H1 (cell line): ENCODE results near the gene SPRYD3. TPM values are rescaled to one million over a fixed set of nuclear protein-coding genes. Genes with fewer than 3 reads are reported as not detected.

Experiments
- CTCF ChIA-PET: fragments of 300-600 bp; sonication (Branson Sonifier 250); formaldehyde crosslinking; loops from one replicate; lab custom pipeline; 2021; ENCODE audit not compliant: partially characterized antibody; lab: Charles Lee
- POLR2A ChIA-PET: fragments of 300-600 bp; sonication (Branson Sonifier 250); formaldehyde crosslinking; loops from one replicate; lab custom pipeline; 2021; ENCODE audit warnings: inconsistent platforms; ENCODE audit not compliant: partially characterized antibody; lab: Charles Lee
- DNase-seq, 2 experiments: peaks; one replicate each; pipeline versions ENCODE4 v3.0.0 to v3.0.0-alpha.2; 2010 to 2022; ENCODE audit warnings: low spot score in 2 of 2, low read depth in 1 of 2, mixed read lengths in 1 of 2
- FAIRE-seq: peaks from 2 replicates; lab custom pipeline; 2011; peaks lifted over from hg19 to GRCh38; lab: Jason Lieb, UNC
- H2AFZ ChIP-seq: 2 replicates; pipeline ENCODE4 v1.8.1; 2012; ENCODE audit warnings: low read length, inconsistent platforms
- H2AK5ac ChIP-seq: 2 replicates; pipeline ENCODE4 v1.6.1; 2013; ENCODE audit warnings: low read depth, low read length
- H2BK120ac ChIP-seq: replicated peaks from 2 replicates; pipeline ENCODE3; 2013; ENCODE audit warnings: low read depth, low read length, inconsistent platforms
- H2BK12ac ChIP-seq: 2 replicates; pipeline ENCODE4 v1.6.1; 2013; ENCODE audit warnings: low read depth, low read length
- H2BK15ac ChIP-seq: 2 replicates; pipeline ENCODE4 v1.6.1; 2013; ENCODE audit warnings: low read length
- H2BK20ac ChIP-seq: 2 replicates; pipeline ENCODE4 v1.6.1; 2013; ENCODE audit warnings: low read length
- H2BK5ac ChIP-seq: 2 replicates; pipeline ENCODE4 v1.6.1; 2013; ENCODE audit warnings: low read depth, low read length
- H3K14ac ChIP-seq: 2 replicates; pipeline ENCODE4 v1.6.1; 2013; ENCODE audit warnings: inconsistent platforms; ENCODE audit not compliant: insufficient read length
- H3K18ac ChIP-seq: 2 replicates; pipeline ENCODE4 v1.6.1; 2013; ENCODE audit warnings: low read length; ENCODE audit errors: extremely low read depth
- H3K23ac ChIP-seq: 2 replicates; pipeline ENCODE4 v1.6.1; 2013; ENCODE audit warnings: inconsistent platforms; ENCODE audit not compliant: insufficient read length
- H3K23me2 ChIP-seq: 2 replicates; pipeline ENCODE4 v1.6.1; 2013; ENCODE audit warnings: low read depth, low read length
- H3K27ac ChIP-seq: 2 replicates; pipeline ENCODE4 v1.6.1; 2011; ENCODE audit warnings: low read depth, low read length, inconsistent platforms
- H3K27me3 ChIP-seq, 4 experiments: replicated peaks in 1 of 4; 1 replicate in 1 of 4; 2 replicates in 3 of 4; pipeline versions ENCODE4 v1.6.1 to v1.8.1; 2011 to 2013; ENCODE audit warnings: low read length in 3 of 4, mild to moderate bottlenecking in 3 of 4, inconsistent platforms in 2 of 4, mixed read lengths in 2 of 4, moderate library complexity in 1 of 4; ENCODE audit not compliant: control insufficient read depth in 3 of 4, insufficient read depth in 3 of 4; ENCODE audit errors: extremely low read depth in 1 of 4
- H3K36me3 ChIP-seq, 4 experiments: 2 replicates each; pipeline versions ENCODE4 v1.6.1 to v1.8.1; 2011 to 2013; ENCODE audit warnings: mild to moderate bottlenecking in 4 of 4, low read length in 3 of 4, moderate library complexity in 2 of 4, control low read depth in 1 of 4, inconsistent platforms in 1 of 4; ENCODE audit not compliant: insufficient read depth in 4 of 4, control insufficient read depth in 2 of 4
- H3K4ac ChIP-seq: replicated peaks from 2 replicates; pipeline ENCODE3; 2013; ENCODE audit warnings: low read length, low read depth, mixed read lengths, inconsistent platforms; ENCODE audit not compliant: insufficient read length
- H3K4me1 ChIP-seq, 4 experiments: replicated peaks in 1 of 4; 1 replicate in 1 of 4; 2 replicates in 3 of 4; pipeline versions ENCODE4 v1.6.1 to v1.8.1; 2011 to 2013; ENCODE audit warnings: low read length in 3 of 4, inconsistent platforms in 2 of 4, mixed read lengths in 1 of 4; ENCODE audit not compliant: insufficient read depth in 4 of 4, control insufficient read depth in 3 of 4
- H3K4me2 ChIP-seq, 2 experiments: 2 replicates each; pipeline versions ENCODE4 v1.6.1 to v1.8.1; 2011 to 2013; ENCODE audit warnings: low read depth in 2 of 2, low read length in 2 of 2, control low read depth in 1 of 2, inconsistent platforms in 1 of 2, mild to moderate bottlenecking in 1 of 2; ENCODE audit not compliant: insufficient read depth in 1 of 2
- H3K4me3 ChIP-seq, 4 experiments: fragments of 200-600, 300-600 bp in 1 of 4; sonication (generic), shearing (Covaris generic), sonication (Bioruptor Twin) in 1 of 4; 2 replicates each; pipeline versions ENCODE4 v1.5.1 to v1.8.1; 2011 to 2016; ENCODE audit warnings: low read length in 4 of 4, low read depth in 3 of 4, control low read depth in 2 of 4, inconsistent platforms in 2 of 4, mild to moderate bottlenecking in 2 of 4, mixed read lengths in 1 of 4, moderate library complexity in 1 of 4; ENCODE audit not compliant: insufficient read depth in 2 of 4; ENCODE audit errors: extremely low read depth in 1 of 4
- H3K56ac ChIP-seq: replicated peaks from 2 replicates; pipeline ENCODE3; 2013; ENCODE audit warnings: low read depth, mild to moderate bottlenecking, mixed read lengths, low read length, inconsistent platforms; ENCODE audit not compliant: insufficient read length
- H3K79me1 ChIP-seq: 2 replicates; pipeline ENCODE4 v1.6.1; 2013; ENCODE audit warnings: low read depth, low read length, control low read depth
- H3K79me2 ChIP-seq, 2 experiments: 2 replicates each; pipeline versions ENCODE4 v1.6.1 to v1.8.1; 2012 to 2013; ENCODE audit warnings: low read length in 2 of 2, mild to moderate bottlenecking in 2 of 2, inconsistent platforms in 1 of 2; ENCODE audit not compliant: insufficient read depth in 2 of 2, control insufficient read depth in 1 of 2
- H3K9ac ChIP-seq, 4 experiments: replicated peaks in 1 of 4; 1 replicate in 1 of 4; 2 replicates in 3 of 4; pipeline versions ENCODE4 v1.6.1 to v1.8.1; 2011 to 2013; ENCODE audit warnings: low read depth in 3 of 4, low read length in 3 of 4, control low read depth in 2 of 4, mild to moderate bottlenecking in 2 of 4, moderate library complexity in 2 of 4, inconsistent platforms in 1 of 4; ENCODE audit errors: extremely low read depth in 1 of 4
- H3K9me3 ChIP-seq, 2 experiments: 2 replicates each; pipeline versions ENCODE4 v1.6.1 to v1.8.1; 2012 to 2013; ENCODE audit warnings: mild to moderate bottlenecking in 2 of 2, moderate library complexity in 2 of 2, control low read depth in 1 of 2, inconsistent platforms in 1 of 2, low read depth in 1 of 2, low read length in 1 of 2, mixed read lengths in 1 of 2; ENCODE audit not compliant: insufficient read depth in 2 of 2
- H4K20me1 ChIP-seq, 2 experiments: replicated peaks in 1 of 2; 2 replicates each; pipeline versions ENCODE3 to v1.8.1; 2011 to 2013; ENCODE audit warnings: inconsistent platforms in 2 of 2, low read length in 2 of 2, mild to moderate bottlenecking in 1 of 2; ENCODE audit not compliant: insufficient read depth in 2 of 2, control insufficient read depth in 1 of 2
- H4K5ac ChIP-seq: 2 replicates; pipeline ENCODE4 v1.6.1; 2013; ENCODE audit warnings: low read length, low read depth, mixed read lengths, inconsistent platforms; ENCODE audit not compliant: insufficient read length
- H4K8ac ChIP-seq: 2 replicates; pipeline ENCODE4 v1.8.0; 2013; ENCODE audit warnings: mild to moderate bottlenecking, moderate library complexity, low read length, inconsistent platforms; ENCODE audit not compliant: insufficient read depth; ENCODE audit errors: extremely low read depth
- H4K91ac ChIP-seq: replicated peaks from 2 replicates; pipeline ENCODE3; 2013; ENCODE audit warnings: low read length, mixed read lengths, inconsistent platforms; ENCODE audit not compliant: insufficient read length
- CHD2 ChIP-seq: IDR thresholded peaks from 2 replicates; pipeline ENCODE4 v1.6.1; 2012; ENCODE audit warnings: low read length, improper control_type of control experiment
- CREB1 ChIP-seq: IDR thresholded peaks from 2 replicates; pipeline ENCODE4 v1.6.1; 2012; ENCODE audit warnings: inconsistent platforms
- EGR1 ChIP-seq: IDR thresholded peaks from 2 replicates; pipeline ENCODE4 v1.6.1; 2011; ENCODE audit warnings: low read depth, low read length, borderline replicate concordance
- HDAC6 ChIP-seq: IDR thresholded peaks from one replicate; pipeline ENCODE4 v1.7.1; 2012; ENCODE audit warnings: low read depth, mild to moderate bottlenecking, inconsistent platforms, low read length, moderate library complexity
- KDM5A ChIP-seq: fragments of 200-600 bp; IDR thresholded peaks from 2 replicates; pipeline ENCODE4 v1.7.1; 2012; ENCODE audit warnings: mild to moderate bottlenecking, low read length, inconsistent platforms, mixed read lengths
- SP4 ChIP-seq: IDR thresholded peaks from 2 replicates; pipeline ENCODE4 v1.6.1; 2012; ENCODE audit warnings: low read length, inconsistent platforms
- YY1 ChIP-seq: IDR thresholded peaks from 2 replicates; pipeline ENCODE4 v1.6.1; 2011; ENCODE audit warnings: low read depth, mild to moderate bottlenecking, low read length
- WGBS, 2 experiments: shearing (Covaris generic) in 1 of 2; methylation state at CpG; one replicate each; pipeline versions ENCODE4 v1.1.6 to v1.1.7; 2013 to 2015; ENCODE audit warnings: low lambda C conversion rate in 2 of 2, mixed read lengths in 2 of 2, inconsistent platforms in 1 of 2, low coverage in 1 of 2, missing lambda C conversion rate in 1 of 2; ENCODE audit not compliant: insufficient replicate concordance in 2 of 2, insufficient coverage in 1 of 2, insufficient read length in 1 of 2; ENCODE audit errors: extremely low coverage in 1 of 2, missing lambda C conversion rate in 1 of 2; 5-methylcytosine and 5-hydroxymethylcytosine counted together
- polyA plus RNA-seq, 7 experiments: library from polyadenylated mRNA; depleted of rRNA in 3 of 7; stranded (reverse) in 5 of 7; unstranded in 2 of 7; fragments of >200 nt in 5 of 7; fragments of 200-250 nt in 2 of 7; gene quantifications; 1 replicate in 5 of 7; 2 replicates in 1 of 7; 4 replicates in 1 of 7; pipeline versions ENCODE4 v1.2.1 to v1.2.3, GENCODE V29; 2011 to 2013; ENCODE audit warnings: missing spikeins in 2 of 7, mixed read lengths in 2 of 7
- total RNA-seq: library from RNA; stranded (reverse); fragmentation: NEBNext Ultra II Directional; extraction: Animal tissue kit (Norgen Biotek cat#: 25700); gene quantifications from 2 replicates; pipeline ENCODE4 v1.2.1, GENCODE V29; 2021
- TF ChIP-seq, protein P1 (sequence below): IDR thresholded peaks from 2 replicates; pipeline ENCODE4 v1.6.1; 2011; ENCODE audit warnings: low read depth, mild to moderate bottlenecking, low read length; ENCODE audit not compliant: insufficient read depth

SPRYD3 gene
- total and polyA plus RNA-seq, 2 of the 8 experiments (the other 6 are each of a cell fraction or from before 2014, with no cell fraction given) = 6.8 to 8.0 TPM

DNA sequence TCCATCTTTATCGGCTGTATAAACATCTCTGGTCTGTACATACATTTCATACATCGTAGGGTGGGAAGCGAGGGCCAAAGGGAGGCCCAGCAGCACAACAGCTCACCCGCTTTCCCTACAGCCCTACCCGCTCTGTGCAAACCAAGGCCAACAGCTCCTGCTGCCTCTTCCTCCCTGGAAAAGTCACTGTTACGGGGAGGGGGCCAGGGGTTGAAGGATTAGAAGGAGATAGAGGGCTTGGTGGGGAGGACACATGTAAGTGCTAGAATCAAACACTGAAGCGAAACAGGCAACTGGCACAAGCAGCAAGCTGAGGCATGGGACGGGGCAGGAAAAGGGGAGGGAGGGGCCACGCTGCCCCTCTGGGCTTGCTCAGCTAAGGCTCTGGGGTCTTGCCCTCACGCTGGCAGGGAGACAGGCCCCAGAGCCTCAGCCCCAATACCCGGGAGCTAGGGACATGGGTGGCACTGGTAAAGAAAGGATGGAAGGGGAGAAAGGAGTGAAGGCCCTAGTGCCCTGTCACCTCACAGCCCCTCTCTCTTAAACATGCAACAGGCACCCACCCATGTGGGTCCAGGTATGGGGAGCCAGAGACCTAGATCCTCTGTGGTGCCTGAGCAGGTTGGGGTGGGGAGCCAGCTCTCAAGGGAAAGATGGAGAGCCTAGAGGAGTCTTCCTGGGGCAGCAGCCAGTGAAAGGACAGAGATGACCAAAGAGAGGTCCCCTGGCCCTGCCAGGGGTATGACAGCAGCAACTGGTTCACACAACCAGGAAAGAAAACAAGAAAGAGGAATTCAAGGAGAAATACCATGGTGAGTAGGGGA is 14.4 kb downstream of the SPRYD3 start:
- FAIRE-seq = no peak
- Histone ChIP-seq H3K23me2 (no peaks in the 10 kb centered on the region), H3K79me1 (no peaks in the 10 kb centered on the region), H3K18ac (no peak overlapping the region), H4K91ac (no peak overlapping the region), H3K14ac (no peak overlapping the region), H4K20me1 (peaks cover 0 to 2% of the 10 kb centered on the region in 2 experiments), H2BK20ac (no peak overlapping the region), H3K4me1 (peaks cover 4 to 19% (median 5%) of the 10 kb centered on the region in 4 experiments), H3K9ac (no peak overlapping the region), H3K4me2 (no peak overlapping the region), H2AK5ac (no peak overlapping the region), H2AFZ (no peak overlapping the region), H3K27me3 (peaks cover 0 to 2% (median under 1%) of the 10 kb centered on the region in 4 experiments; a peak in 3 of 7 replicates), H2BK15ac (no peak overlapping the region), H2BK5ac (no peak overlapping the region), H3K23ac (no peak overlapping the region), H3K9me3 (no peaks in the 10 kb centered on the region), H3K56ac (no peak overlapping the region), H2BK120ac (no peak overlapping the region), H3K36me3 (no peaks in the 10 kb centered on the region), H2BK12ac (no peak overlapping the region), H3K4me3 (no peak overlapping the region), H3K79me2 (no peaks in the 10 kb centered on the region), H4K5ac (no peak overlapping the region), H3K4ac (no peak overlapping the region), H4K8ac (no peak overlapping the region), H3K27ac (no peak overlapping the region)
- DNase-seq = no peak
- 88% methylated on average over 9 of the region's 11 CpGs; no CpG with 5 or more reads in 1 of the 2 experiments for WGBS, 2 experiments
- CTCF ChIA-PET = interaction anchor here (0.5 to 22.4 kb wide), 22 partner anchors 15 to 1060 kb away, joined by 3 to 531 read pairs (median 4); partner anchors contain the start of genes CSAD, ESPL1, IGFBP6 and SOAT2
- POLR2A ChIA-PET = interaction anchor here (0.8 to 2.8 kb wide), 10 partner anchors 10 to 94 kb away, joined by 3 to 16 read pairs (median 4); partner anchors contain the start of genes IGFBP6, SPRYD3 and TNS2
- no peak for TF ChIP-seq EGR1
- TF ChIP-seq HDAC6 = no peak
- TF ChIP-seq CREB1 = no peak
- TF ChIP-seq, protein P1, sequence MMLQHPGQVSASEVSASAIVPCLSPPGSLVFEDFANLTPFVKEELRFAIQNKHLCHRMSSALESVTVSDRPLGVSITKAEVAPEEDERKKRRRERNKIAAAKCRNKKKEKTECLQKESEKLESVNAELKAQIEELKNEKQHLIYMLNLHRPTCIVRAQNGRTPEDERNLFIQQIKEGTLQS = no peak
- TF ChIP-seq KDM5A = no peak
- no peak for TF ChIP-seq YY1
- TF ChIP-seq CHD2 = no peak
- no peak for TF ChIP-seq SP4
